NCI-H460 (cell line): ENCODE data around the gene THOC2. TPM values are rescaled to one million over a fixed set of nuclear protein-coding genes. Genes with fewer than 3 reads are reported as not detected.
"Not testable (repeated sequence)": the region's sequence is repeated elsewhere in the genome, so short reads cannot be mapped to it uniquely, and the experiment has no call there.

ENCODE experiments used
- DNase-seq: peaks from one replicate; pipeline ENCODE4 v3.0.0-alpha.2; 2016; ENCODE audit warnings: low read depth; ENCODE audit errors: extremely low read depth
- total RNA-seq: library from RNA; depleted of rRNA; stranded (reverse); fragments of >200 nt; shearing (Covaris generic); gene quantifications from 2 replicates; pipeline ENCODE4 v1.2.3, GENCODE V29; 2014

The THOC2 gene
- total RNA-seq, 1 experiment from 2014 or later, result 108 TPM

DNA sequence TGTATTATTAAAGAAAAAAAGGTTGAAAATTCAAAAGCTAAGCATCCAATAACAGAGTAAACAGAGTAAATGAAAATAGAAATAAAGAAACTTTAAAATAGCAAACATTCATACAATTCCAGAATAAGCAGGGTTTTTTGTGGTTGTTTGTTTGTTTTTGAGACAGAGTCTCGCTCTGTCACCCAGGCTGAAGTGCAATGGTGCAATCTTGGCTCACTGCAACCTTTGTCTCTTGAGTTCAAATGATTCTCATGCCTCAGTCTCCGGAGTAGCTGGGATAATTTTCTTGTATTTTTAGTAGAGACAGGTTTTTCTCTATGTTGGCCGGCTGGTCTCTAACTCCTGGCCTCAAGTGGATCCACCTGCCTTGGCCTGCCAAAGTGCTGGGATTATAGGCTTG, 6.6 kb upstream of the THOC2 start:
- no peak for DNase-seq

GRCh38 chrX:123738378-123738940, 5.6 kb upstream of the THOC2 start:
- no peak for DNase-seq

- DNase-seq, result no peak
These were observed 3.6 kb upstream of the THOC2 start for GRCh38 chrX:123736333-123736921.

DNA sequence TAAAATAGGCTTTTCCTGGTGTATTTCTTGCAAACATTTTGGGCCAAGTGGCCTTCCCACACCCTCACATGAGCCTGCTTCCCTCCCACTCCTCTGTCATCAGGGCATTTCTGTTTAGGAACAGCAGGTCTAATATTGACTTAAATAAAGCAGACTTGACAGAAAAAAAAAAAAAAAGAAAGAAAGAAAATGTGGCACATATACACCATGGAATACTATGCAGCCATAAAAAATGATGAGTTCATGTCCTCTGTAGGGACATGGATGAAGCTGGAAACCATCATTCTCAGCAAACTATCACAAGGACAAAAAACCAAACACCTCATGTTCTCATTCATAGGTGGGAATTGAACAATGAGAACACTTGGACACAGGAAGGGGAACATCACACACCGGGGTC, 2.3 kb upstream of the THOC2 start:
- DNase-seq, result not testable (repeated sequence)

DNA sequence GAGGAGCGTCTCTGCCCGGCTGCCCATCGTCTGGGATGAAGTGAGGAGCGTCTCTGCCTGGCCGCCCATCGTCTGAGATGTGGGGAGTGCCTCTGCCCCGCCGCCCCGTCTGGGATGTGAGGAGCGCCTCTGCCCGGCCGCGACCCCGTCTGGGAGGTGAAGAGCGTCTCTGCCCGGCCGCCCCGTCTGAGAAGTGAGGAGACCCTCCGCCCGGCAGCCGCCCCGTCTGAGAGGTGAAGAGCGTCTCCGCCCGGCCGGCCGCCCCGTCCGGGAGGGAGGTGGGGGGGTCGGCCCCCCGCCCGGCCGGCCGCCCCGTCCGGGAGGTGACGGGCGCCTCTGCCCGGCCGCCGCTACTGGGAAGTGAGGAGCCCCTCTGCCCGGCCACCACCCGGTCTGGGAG, 1.2 kb upstream of the THOC2 start:
- DNase-seq, result not testable (repeated sequence)

- no peak for DNase-seq
These were observed 724 bp downstream of the THOC2 start for GRCh38 chrX:123731987-123732669.

GRCh38 chrX:123731258-123731986, 1.4 kb downstream of the THOC2 start:
- DNase-seq, result no peak

DNA sequence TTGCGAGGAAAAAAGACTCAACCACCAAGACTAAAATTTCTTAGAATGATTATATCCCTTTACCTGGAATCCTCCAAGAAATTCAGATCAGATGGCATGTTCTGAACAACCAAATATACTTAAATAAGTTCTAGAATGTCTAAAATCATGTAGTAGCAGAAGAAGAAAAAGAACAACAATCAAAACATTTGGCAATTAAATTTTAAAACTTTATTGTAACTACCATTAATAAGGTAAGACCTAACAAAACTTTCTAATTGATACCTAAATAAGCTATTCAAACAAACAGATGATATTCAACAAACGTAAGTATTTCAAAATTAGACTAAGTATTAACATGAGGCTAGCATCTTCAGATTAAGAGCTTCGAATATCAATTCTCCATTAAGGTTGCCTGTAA, 4.3 kb downstream of the THOC2 start:
- DNase-seq, result no peak

GRCh38 chrX:123728016-123728415, 4.8 kb downstream of the THOC2 start:
- DNase-seq, result no peak

GRCh38 chrX:123722193-123722592, 10.7 kb downstream of the THOC2 start:
- DNase-seq, result not testable (repeated sequence)

DNA sequence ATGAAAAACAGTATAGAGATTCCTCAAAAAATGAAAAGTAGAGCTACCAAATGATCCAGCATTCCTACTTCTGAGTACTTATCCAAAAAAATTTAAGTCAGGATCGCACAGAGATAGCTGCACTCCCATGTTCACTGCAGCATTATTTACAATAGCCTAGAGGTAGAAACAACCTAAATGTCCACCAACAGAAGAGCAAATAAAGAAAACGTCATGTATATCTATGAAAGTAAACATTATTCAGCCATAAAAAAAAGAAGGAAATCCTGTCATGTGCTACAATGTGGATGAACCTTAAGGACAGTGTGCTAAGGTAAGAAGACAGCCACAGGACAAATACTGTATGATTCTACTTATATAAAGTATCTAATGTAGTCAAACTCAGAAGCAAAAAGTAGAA, 12.4 kb downstream of the THOC2 start:
- DNase-seq, result no peak

- no peak for DNase-seq
These were observed 19.0 kb downstream of the THOC2 start for GRCh38 chrX:123713841-123714240.

- no peak for DNase-seq
These were observed 19.4 kb downstream of the THOC2 start for GRCh38 chrX:123713434-123713833.

GRCh38 chrX:123711201-123711600, 21.7 kb downstream of the THOC2 start:
- not testable (repeated sequence) for DNase-seq

GRCh38 chrX:123704781-123705180, 28.1 kb downstream of the THOC2 start:
- DNase-seq, result no peak

GRCh38 chrX:123698979-123699520, 33.8 kb downstream of the THOC2 start:
- no peak for DNase-seq

DNA sequence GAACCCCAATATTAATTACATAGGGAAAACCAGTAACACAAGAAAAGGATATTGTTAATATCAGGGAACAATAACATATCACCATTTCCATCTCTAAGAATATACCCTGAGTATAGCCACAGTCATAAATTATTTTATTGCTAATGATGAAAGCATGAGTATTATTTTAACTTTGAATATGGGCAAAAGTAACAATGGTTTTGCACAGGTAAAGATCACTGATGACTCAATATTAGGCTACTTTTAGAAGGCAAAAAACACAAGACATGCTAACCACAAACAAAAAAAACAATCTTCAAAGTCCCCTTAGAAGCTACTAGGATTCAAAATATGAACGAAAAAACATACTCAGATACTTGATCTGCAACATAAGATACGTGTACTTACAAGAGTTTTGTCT, 36.5 kb downstream of the THOC2 start:
- DNase-seq, result no peak

- DNase-seq, result no peak
These were observed 37.6 kb downstream of the THOC2 start for GRCh38 chrX:123695242-123695641.

GRCh38 chrX:123691776-123692175, 41.1 kb downstream of the THOC2 start:
- no peak for DNase-seq

GRCh38 chrX:123688524-123688923, 44.3 kb downstream of the THOC2 start:
- DNase-seq, result no peak

DNA sequence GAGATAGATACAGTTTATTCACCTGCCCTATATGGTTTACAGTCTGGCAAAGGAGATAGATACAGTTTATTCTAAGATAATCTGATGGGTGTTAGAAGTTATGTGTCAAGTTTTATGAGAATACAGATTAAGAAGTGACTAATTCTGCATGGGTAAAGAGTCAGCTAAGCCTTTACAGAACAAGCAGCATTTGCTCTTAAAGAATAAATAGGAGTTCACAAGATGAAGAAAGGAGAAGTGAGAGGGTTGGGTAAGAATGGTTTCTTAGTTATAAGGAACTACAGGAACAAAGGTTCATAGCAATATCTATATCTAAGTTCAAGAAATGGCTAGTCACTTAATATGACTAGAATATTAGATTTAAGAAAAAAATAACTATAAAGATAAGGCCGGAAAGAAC, 47.6 kb downstream of the THOC2 start:
- no peak for DNase-seq
